NCI-H2171 treated with DMSO at 0.1 percent for 48 hours (cell line): ENCODE data around the gene BAZ2A.
A peak's percentile ranks its signal among the peaks of the same experiment; 100 is the strongest.
"Not testable (repeated sequence)": the region's sequence is repeated elsewhere in the genome, so short reads cannot be mapped to it uniquely, and the experiment has no call there.

Experiments
- DNase-seq: peaks from one replicate; lab custom pipeline; 2025; lab: John Stamatoyannopoulos, UW

The BAZ2A gene

DNA sequence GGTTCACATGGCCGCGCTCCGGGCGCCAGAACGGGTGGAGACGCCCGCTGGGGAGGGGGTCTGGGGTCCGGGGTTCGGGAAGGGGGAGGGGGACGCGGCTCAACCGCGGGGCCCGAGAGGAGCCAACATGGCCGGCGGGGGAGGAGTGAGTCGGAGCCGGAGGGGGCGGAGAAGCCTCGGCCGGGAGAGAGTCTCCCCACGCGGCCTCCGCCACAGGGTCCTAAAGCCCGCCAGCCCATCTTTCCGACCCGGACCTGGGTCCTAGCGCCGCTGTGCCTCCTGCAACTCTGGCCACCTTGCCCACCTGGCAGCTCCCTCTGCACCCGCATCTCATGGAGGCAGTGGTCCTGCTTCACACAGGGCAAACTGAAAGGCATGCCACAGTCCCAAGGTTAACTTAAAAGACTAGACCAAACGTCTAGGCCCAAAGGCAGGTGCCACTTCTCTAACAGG lies at the start of gene BAZ2A:
Gene BAZ2A (minus strand): TSS at position 147 of the 453 bp plus-strand sequence. CDS start 12,796 bp downstream, outside the sequence.
- peak; percentile 79 for DNase-seq

DNA sequence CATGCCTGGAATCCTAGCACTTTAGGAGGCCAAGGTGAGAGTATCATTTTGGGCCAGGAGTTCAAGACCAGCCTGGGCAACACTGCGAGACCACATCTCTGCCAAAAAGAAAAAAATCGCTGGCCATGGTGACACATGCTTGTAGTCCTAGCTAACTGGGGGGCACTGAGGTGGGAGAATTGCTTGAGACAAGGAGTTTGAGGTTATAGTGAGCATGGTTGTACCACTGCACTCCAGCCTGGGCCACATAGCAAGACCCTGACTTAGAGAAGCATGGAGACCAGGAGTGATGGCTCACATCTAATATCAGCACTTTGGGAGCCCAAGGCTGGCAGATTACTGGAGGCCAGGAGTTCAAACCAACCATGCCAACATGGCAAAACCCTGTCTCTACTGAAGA lies 48.7 kb upstream of the BAZ2A start:
- DNase-seq, result no peak

DNA sequence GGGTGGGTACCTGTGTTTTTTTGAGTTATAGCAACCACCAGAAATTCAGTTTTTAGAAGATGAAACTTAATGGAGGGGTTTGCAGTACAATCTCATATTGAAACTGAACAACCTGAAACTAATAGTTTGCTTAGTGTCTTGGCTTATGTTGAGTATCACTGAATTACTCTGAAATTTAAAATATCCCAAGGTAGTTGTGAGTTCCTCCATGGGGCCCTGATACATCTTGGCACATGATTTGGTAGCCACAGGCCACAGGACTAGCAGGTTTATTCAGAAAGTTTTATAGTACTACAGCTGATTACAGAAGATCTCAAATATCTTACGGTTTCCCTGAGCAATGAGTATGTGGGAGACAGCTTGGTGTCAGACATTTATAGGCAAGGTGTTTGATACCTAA lies 47.6 kb upstream of the BAZ2A start:
- DNase-seq, result no peak

DNA sequence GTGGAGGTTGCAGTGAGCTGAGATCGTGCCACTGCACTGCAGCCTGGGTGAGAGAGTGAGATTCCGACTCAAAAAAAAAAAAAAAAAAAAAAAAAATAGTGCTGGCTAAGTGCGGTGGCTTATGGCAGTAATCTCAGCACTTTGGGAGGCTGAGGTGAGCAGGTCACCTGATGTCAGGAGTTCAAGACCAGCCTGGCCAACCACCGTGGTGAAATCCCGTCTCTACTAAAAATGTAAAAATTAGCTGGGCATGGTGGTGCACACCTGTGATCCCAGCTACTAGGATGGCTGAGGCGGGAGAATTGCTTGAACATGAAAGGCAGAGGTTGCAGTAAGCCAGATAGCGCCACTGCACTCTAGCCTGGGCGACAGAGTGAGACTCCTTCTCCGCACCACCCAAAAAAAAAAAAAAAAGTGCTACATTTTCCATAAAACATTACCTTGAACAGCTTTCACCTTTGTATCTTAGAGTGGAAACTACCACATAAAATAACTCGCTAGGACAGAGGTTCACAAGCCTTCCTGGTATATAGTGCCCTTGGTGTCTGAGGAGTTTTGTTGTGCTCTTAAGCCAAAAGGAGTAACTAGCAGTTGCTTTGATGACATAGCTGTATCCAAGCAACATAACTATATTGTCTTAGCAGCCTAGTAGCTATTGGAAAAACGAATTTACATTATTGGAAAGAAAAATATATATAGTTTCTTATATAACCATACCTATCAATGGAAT lies 46.9 kb upstream of the BAZ2A start:
- no peak for DNase-seq

DNA sequence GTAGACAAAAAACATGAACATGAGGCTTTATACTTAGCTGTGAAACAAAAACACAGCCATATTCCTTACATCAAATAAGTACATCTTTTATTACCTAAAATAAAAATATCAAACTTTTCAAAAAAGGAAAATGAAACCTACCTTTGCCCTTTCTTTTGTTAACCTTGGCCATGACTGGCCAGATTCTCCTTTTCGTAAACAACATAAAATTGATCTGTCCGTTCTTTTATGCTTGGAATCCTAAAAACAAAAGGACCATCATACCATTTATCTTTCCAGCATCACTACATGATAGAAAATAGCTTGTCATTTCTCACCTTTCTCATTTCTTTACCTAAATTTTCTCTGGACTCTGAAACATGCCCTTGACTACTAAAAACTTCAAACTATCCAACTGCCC lies 41.5 kb upstream of the BAZ2A start:
- no peak for DNase-seq

DNA sequence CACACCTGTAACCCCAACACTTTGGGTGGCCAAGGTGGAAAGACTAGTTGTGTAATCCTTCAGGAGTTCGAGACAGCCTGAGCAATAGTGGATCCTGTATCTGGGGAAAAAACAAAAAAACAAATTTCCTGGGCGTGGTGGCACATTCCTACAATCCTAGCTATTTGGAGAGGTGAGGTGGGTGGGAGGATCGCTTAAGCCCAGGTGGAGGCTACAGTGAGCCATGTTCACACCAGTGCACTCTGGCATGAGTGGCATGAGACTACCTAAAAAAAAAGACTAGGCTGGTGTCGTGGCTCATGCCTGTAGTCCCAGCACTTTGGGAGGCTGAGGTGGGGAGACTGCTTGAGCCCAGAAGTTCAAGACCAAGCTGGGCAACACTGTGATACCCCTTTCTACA lies 40.7 kb upstream of the BAZ2A start:
- DNase-seq, result no peak

DNA sequence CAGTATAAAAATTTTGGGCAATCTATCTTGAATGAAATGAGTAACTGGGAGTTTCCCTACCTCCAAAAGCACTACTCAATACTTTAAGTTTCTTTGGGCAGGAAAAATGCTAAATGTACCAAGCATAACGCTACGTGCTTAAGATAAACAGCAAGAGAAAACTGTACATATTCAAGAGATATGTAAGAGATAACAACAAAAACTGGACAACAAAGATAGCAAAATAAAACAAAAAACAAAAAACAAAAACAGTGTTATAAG lies 38.0 kb upstream of the BAZ2A start:
- no peak for DNase-seq

DNA sequence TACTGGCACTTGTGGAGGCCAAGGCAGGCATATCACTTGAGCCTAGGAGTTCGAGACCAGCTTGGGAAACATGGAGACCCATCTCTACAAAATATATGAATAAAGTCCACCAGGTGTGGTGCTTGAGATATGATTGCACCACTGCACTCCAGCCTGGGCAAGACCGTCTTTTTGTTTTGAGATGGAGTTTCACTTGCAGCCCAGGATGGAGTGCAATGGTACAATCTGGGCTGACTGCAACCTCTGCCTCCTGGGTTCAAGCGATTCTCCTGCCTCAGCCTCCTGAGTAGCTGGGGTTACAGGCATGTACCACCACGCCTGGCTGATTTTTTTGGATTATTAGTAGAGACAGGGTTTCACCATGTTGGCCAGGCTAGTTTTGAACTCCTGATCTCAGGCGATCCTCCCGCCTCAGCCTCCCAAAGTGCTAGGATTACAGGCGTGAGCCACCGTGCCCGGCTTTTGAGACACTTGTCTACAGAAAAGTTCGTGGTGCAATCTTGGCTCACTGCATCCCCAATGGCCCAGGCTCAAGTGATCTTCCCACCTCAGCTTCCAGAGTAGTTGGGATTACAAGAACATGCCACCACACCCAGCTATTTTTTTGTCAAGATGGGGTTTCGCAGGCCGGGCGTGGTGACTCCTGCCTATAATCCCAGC lies 32.0 kb upstream of the BAZ2A start:
- no peak for DNase-seq

DNA sequence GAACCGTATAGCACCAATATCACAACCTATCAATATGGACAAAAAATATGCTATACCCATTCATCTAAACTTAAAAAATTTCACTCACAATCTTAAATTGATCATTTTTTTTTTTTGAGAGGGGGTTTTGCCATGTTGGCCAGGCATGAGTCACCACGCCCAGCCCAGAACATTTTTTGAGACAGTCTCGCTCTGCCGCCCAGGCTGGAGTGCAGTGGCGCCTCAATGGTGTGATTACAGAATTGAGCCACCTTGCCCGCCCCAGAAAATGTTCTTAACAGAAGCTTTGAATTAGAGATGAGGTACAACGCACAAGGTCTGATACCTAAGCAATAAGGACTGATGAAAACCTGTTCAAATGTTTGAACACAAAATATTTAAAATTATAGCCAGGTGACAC lies 31.4 kb upstream of the BAZ2A start:
- DNase-seq, result no peak

DNA sequence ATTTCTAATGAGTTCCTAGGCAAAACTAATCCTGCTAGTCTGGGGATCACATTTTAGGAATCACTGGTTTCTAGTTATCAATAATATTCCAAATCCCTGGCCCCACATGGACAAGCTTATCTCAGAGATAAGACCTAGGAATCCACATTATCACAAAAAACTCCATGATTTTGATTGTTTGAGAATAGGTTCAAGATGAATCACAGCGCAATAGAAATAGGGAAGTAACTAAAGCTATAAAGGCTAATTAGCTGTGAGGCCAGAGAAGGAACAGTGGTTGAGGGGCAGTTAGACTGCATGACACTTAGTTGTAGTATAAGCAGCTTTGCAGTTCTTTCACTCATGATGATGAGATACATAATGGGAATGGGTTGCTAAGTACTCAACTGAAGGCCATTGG lies 28.8 kb upstream of the BAZ2A start:
- DNase-seq, result no peak

DNA sequence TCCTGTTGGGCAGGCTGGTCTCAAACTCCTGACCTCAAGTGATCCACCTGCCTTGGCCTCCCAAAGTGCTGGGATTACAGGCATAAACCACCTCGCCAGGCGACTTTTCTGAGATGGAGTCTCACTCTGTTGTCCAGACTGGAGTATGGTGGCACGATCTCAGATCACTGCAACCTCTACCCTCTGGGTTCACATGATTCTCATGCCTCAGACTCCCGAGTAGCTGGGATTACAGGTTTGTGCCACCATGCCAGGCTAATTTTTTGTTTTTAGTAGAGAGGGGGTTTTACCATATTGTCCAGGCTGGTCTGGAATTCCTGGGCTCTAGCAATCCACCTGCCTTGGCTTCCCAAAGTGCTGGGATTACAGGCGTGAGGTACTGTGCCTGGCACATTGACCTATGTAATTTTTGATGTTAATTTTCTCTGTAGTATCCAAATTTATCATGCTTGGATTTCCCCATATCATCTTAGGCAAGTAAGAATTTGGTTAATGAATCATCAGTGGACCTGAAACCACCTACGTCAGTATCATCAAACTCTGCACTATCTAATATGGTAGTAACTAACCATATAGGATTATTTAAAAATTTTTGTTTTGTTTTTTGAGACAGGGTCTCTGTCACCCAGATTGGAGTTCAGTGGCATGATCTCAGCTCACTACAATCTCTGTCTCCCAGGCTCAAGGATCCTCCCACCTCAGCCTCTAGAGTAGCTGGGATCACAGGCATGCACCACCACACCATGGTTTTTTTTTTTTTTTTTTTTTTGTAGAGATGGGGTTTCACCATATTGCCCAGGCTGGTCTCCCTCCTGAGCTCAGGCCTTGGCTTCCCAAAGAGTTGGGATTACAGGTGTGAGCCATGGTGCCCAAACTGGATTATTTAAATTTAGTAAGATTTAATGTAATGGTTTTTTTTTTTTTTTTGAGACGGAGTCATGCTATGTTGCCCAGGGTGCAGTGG lies 27.6 kb upstream of the BAZ2A start:
- no peak for DNase-seq

DNA sequence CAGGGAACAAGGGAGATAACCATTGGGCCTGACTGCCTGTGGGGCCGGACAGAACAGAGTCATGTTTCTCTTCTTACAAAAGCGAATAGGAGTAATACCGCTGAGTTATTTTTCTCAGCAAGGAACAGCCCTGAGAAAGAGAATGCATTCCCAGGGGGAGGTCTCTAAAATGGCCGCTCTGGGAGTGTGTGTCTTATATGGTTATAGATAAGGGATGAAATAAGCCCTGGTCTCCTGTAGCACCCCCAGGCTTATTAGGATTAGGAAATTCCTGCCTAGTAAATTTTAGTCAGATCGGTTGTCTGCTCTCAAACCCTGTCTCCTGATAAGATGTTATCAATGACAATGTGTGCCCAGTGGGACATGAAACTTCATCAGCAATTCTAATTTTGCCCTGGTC lies 23.7 kb upstream of the BAZ2A start:
- not testable (repeated sequence) for DNase-seq

DNA sequence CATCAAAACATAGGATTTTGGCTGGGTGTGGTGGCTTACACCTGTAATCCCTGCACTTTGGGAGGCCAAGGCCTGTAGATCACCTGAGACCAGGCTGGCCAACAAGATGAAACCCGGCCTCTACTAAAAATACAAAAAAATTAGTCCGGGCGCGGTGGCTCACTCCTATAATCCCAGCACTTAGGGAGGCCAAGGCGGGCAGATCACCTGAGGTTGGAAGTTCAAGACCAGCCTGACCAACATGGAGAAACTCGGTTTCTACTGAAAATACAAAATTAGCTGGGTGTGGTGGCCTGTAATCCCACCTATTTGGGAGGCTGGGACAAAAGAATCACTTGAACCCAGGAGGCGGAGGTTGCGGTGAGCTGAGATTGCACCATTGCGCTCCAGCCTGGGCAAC lies 17.9 kb upstream of the BAZ2A start:
- DNase-seq, result not testable (repeated sequence)

DNA sequence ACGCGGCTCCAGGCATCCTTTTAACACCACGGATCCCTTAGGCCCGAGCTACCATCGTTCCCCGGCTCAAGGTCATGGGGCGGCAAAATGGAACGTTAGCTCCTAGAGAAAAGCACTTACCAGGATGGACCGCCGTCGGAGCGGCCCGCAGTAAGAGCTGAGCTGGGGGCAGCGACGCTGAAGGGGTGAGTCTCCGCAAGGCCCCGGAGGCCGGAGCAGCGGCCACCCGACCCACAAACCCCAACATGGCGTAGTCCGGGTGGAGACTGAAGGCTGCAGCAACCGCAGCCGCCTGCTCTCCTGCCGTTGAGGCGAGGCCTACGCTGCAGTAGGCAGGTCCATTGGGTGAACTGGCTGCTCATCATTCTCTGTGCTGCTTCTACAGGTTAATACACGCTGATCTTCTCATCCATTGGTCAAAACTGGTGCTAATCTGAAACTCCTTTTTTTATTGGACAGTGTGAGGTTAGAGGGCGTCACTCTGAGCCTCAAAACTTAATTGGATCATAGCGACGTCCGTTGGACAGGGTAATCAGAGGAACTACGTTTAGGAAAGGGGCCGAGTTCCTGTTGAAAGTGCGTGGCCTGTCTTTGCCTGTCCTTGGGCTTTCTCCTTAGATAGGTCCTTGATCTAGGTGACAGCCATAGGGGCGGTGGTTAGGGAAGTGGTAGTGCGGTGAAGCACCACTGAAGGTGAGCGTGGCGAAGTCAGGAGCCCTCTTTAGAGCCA lies 15.8 kb upstream of the BAZ2A start, which contains the start of gene ATP5F1B:
Gene ATP5F1B (minus strand): TSS at position 268 of the 730 bp plus-strand sequence. CDS start 21 bp downstream, at position 247.
- DNase-seq, result peak; percentile 100

DNA sequence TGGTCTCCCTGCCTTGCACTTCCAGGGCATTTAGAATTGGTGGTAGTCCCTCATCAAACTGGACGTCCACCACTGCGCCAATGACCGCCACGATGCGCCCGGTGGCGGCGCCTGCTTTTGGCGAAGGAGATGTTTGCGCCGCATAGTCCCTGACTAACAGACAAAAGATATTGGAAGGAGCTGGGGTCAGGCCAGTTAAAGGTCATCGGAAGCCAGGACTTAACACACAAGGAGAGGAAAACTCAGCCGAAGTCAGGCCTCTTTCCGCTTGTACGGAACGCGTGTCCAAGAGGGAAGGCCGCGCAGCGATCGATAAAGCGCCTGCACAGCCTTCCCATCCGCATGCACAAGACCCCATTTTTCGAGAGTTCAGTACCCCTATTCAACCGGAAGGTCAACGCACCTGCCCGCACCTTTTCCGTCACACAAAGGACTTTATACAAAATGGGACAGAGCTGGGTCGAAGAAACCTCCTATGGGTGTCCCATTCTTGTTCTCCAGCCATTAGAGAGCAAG lies 15.1 kb upstream of the BAZ2A start:
- peak; percentile 56 for DNase-seq

DNA sequence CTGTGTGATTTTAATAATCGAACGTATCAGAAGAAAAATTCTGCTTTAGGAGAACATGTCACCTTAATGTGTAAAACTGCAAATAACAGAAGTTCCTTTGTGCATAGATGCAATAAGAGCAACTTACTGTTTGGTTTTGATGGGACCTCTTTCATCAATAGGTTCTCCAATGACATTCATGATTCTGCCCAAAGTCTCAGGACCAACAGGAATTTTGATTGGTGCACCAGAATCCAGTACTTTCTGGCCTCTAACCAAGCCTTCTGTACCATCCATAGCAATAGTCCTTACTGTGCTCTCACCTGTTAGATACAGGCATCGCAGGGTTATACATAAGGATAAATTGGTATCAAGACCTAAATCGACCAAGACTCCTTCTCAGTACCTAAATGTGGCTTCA lies 14.5 kb upstream of the BAZ2A start:
- DNase-seq, result no peak

DNA sequence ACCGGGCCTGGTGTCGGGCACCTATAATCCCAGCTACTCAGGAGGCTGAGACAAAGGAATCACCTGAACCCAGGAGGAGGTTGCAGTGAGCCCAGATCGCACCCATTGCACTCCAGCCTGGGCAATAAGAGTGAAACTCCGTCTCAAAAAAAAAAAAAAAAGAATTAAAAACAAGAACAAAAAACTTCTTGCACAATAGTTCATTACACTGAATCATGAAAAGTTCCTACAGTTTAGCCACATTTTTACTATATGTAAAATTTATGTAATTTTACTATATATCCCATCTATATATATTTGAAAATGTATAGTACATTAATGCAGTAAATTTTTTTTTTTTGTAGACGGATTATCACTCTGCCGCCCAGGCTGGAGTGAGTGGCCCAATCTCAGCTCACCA lies 11.1 kb upstream of the BAZ2A start:
- DNase-seq, result no peak

DNA sequence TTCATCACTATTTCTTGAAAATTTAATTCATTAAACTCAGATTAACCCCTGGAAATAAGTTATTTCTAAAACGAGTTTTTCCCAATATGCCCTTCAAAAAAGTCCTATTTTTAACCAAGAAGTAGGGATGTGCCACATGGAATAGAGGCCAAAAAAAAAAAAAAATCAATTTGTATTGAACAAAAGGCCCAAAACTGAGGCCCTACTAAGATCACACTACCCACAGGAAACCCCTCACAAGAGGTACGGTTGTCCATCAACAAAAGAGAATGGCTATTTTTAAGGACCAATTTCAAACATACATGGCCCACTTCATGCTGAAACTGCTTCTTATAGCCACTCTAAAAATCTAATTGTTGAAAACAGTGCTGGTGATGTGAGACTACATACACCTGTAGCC lies 7.5 kb upstream of the BAZ2A start:
- DNase-seq, result no peak

DNA sequence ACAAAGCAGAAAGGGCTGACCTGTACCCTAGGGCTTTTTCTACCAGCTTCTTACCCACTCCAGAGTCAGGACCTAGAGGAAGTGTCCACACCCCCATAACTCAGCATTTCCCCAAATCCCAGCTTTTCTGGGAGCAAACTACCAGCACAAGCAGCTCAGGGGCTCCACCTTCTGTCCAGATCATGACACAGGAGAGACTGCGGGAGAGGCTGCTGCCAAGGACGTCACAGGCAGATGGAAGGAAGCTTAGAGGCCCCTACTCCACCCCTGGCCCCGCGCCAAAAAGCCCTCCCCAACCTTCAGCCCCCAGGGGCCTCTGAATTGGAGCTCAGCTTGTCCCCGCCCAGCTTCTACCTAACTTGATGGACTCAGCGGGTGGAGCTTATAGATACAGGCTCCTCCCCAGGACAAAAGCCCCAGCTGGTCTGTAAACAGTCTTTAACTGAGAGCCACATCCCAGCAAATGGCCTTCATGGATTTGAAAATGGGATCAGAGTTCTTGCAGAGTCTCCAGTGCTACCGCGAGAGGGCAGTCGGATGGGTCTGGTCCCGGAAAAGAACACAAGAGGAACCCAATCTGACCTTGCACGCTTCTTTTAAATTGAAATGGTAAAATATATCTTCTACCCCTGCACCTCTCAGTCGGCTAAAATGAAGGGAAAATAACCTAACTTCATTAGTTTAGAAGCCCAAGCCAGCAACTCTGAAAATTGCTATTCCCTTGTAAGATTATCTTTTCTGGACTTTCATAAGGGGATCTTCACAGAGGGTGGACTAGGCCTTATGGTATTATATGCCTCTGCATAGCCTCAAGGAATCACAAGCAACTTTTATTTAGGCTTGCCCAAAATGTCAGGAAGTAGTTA lies 6.8 kb upstream of the BAZ2A start:
- DNase-seq, result peak; percentile 99

DNA sequence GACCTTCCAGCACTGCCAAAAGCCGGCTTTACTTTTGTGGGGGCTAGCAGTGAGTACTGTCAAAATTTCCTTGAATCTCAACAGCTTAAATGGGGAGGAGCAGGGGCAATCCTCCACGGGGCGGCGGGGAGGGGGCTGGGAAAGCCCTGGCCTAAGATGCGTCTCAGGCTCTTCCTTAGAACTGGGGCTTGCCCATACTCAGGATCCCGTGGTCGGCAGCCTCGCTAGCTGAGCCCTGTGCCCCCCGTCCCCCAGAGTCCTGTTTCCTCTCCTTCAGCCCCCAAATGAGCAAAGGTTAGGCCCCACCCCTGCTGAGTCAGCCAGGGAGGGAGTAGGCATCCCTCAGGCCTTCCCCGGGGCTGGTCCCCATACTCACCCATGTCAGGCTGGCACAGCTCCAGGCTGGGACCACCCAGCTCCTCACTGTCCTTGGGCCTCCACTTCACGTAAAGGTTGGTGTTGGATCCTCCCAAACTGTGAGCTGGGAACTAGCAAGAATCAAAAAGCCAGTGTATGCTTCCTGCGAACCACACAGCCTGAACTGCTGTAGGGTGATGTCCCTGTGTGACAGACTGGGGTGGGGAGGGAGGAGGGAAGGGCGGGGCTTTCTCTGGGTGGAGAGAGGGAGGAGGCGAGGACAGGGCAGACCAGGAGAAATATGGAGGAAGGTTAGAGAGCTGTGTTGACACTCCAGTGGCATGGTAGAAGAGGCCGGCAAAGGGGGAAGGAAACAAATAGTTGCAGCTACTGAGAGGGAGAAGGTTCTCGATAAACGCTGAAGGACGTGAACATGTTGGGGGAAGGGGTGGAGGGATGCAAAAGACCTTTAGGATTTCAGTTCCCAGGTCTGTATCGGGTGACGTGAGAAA lies 5.9 kb upstream of the BAZ2A start:
- DNase-seq, result peak; percentile 84
